Fibroblast of lung (primary cell): ENCODE results near the gene SUPV3L1.

Experiments
- EZH2 ChIP-seq: IDR thresholded peaks from 2 replicates; pipeline ENCODE4 v1.5.1; 2012; ENCODE audit warnings: low read length, control low read depth, mild to moderate bottlenecking; ENCODE audit errors: missing control alignments
- TF ChIP-seq, protein P1 (sequence below), 2 donors: IDR thresholded peaks in 1 of 2; conservative IDR thresholded peaks in 1 of 2; 1 replicate in 1 of 2; 2 replicates in 1 of 2; pipeline ENCODE4 v1.5.1; 2011 to 2012; ENCODE audit warnings: low read length in 2 of 2, control low read depth in 1 of 2, inconsistent platforms in 1 of 2, low read depth in 1 of 2, mild to moderate bottlenecking in 1 of 2

- TF ChIP-seq, protein P1, sequence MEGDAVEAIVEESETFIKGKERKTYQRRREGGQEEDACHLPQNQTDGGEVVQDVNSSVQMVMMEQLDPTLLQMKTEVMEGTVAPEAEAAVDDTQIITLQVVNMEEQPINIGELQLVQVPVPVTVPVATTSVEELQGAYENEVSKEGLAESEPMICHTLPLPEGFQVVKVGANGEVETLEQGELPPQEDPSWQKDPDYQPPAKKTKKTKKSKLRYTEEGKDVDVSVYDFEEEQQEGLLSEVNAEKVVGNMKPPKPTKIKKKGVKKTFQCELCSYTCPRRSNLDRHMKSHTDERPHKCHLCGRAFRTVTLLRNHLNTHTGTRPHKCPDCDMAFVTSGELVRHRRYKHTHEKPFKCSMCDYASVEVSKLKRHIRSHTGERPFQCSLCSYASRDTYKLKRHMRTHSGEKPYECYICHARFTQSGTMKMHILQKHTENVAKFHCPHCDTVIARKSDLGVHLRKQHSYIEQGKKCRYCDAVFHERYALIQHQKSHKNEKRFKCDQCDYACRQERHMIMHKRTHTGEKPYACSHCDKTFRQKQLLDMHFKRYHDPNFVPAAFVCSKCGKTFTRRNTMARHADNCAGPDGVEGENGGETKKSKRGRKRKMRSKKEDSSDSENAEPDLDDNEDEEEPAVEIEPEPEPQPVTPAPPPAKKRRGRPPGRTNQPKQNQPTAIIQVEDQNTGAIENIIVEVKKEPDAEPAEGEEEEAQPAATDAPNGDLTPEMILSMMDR (conservative IDR thresholded peaks at IDR 0.05 in 1 of 2, IDR thresholded peaks at IDR 0.05 in 1 of 2; ENCODE audit: low read depth in 1 of 2, low read length in 2 of 2), result no peak
- TF ChIP-seq EZH2, result no peak
Measured at GRCh38 chr10:69223028-69223342, 43.0 kb downstream of the SUPV3L1 start.
